T-cell (primary cell): ENCODE data around the gene ANXA7. TPM values are rescaled to one million over a fixed set of nuclear protein-coding genes. Genes with fewer than 3 reads are reported as not detected.

Source experiments
- ATAC-seq, 4 experiments: fragments of 200-7000 bp in 3 of 4; fragments of 150-1000 bp in 1 of 4; cut with Tn5 transposase; replicated peaks in 1 of 4; 1 replicate in 3 of 4; 2 replicates in 1 of 4; pipeline ENCODE4 v1.10.0; 2021; ENCODE audit warnings: moderate library complexity in 3 of 4, mild to moderate bottlenecking in 2 of 4, moderate number of reproducible peaks in 1 of 4
- CTCF ChIA-PET, 2 donors: fragments of 300-600 bp; sonication (Branson Sonifier 250); formaldehyde crosslinking; loops; one replicate each; lab custom pipeline; 2022; ENCODE audit warnings: antibody characterized with exemption in 2 of 2; lab: Charles Lee
- POLR2A ChIA-PET, 2 donors: fragments of 300-600 bp; sonication (Branson Sonifier 250); formaldehyde crosslinking; loops; one replicate each; lab custom pipeline; 2022; ENCODE audit warnings: antibody characterized with exemption in 2 of 2; lab: Charles Lee
- DNase-seq, 35 experiments: peaks; one replicate each; pipeline versions ENCODE4 v3.0.0 to v3.0.0-alpha.2; 2013 to 2023
- H3K27ac ChIP-seq: one replicate; pipeline ENCODE4 v1.5.1; 2013; ENCODE audit warnings: low read length
- H3K27me3 ChIP-seq, 2 experiments: replicated peaks in 1 of 2; 1 replicate in 1 of 2; 2 replicates in 1 of 2; pipeline versions ENCODE4 v1.6.1 to v1.7.0; 2013; ENCODE audit warnings: low read length in 1 of 2, mixed read lengths in 1 of 2; ENCODE audit not compliant: control insufficient read depth in 2 of 2, insufficient read depth in 2 of 2; ENCODE audit errors: extremely low read depth in 1 of 2
- H3K36me3 ChIP-seq, 2 donors: 1 replicate in 1 of 2; 2 replicates in 1 of 2; pipeline versions ENCODE4 v1.6.1 to v1.7.0; 2013; ENCODE audit warnings: low read length in 1 of 2; ENCODE audit not compliant: control insufficient read depth in 2 of 2, insufficient read depth in 1 of 2; ENCODE audit errors: extremely low read depth in 1 of 2
- H3K4me1 ChIP-seq, 2 experiments: 1 replicate in 1 of 2; 2 replicates in 1 of 2; pipeline versions ENCODE4 v1.6.1 to v1.7.0; 2013; ENCODE audit warnings: low read length in 2 of 2, mixed read lengths in 1 of 2; ENCODE audit not compliant: insufficient read depth in 2 of 2, control insufficient read depth in 1 of 2; ENCODE audit errors: extremely low read depth in 1 of 2
- H3K4me3 ChIP-seq, 2 donors: 1 replicate in 1 of 2; 2 replicates in 1 of 2; pipeline versions ENCODE4 v1.5.1 to v1.7.0; 2013; ENCODE audit warnings: mild to moderate bottlenecking in 2 of 2, low read length in 1 of 2, moderate library complexity in 1 of 2; ENCODE audit not compliant: control insufficient read depth in 1 of 2; ENCODE audit errors: extremely low read depth in 1 of 2
- H3K9me3 ChIP-seq: 2 replicates; pipeline ENCODE4 v1.7.0; 2013
- H3K27ac Mint-ChIP-seq, 2 donors: one replicate each; pipeline ENCODE4 v1.8.0; 2020 to 2021; ENCODE audit warnings: mild to moderate bottlenecking in 2 of 2, mixed read lengths in 2 of 2
- H3K27me3 Mint-ChIP-seq, 2 donors: one replicate each; pipeline ENCODE4 v1.8.0; 2021 to 2022; ENCODE audit warnings: mixed read lengths in 2 of 2
- H3K36me3 Mint-ChIP-seq: one replicate; pipeline ENCODE4 v1.8.0; 2021; ENCODE audit warnings: mixed read lengths
- H3K4me1 Mint-ChIP-seq, 3 donors: one replicate each; pipeline ENCODE4 v1.8.0; 2020 to 2022; ENCODE audit warnings: mixed read lengths in 3 of 3, mild to moderate bottlenecking in 1 of 3
- H3K4me3 Mint-ChIP-seq, 3 donors: one replicate each; pipeline ENCODE4 v1.8.0; 2020 to 2022; ENCODE audit warnings: mild to moderate bottlenecking in 3 of 3, mixed read lengths in 3 of 3, moderate library complexity in 3 of 3
- H3K9me3 Mint-ChIP-seq, 3 donors: one replicate each; pipeline ENCODE4 v1.8.0; 2020 to 2022; ENCODE audit warnings: mixed read lengths in 3 of 3
- WGBS: methylation state at CpG from one replicate; pipeline ENCODE4 v1.1.5; 2013; ENCODE audit warnings: missing lambda C conversion rate; ENCODE audit not compliant: insufficient coverage; 5-methylcytosine and 5-hydroxymethylcytosine counted together
- total RNA-seq, 35 experiments: library from RNA in 6 of 35; stranded (reverse) in 6 of 35; fragments of 120-200 nt in 1 of 35; gene quantifications; one replicate each; pipeline versions ENCODE4 v1.2.1 to v1.2.4 and lab custom pipeline; 2013 to 2026

Gene ANXA7
- total RNA-seq, 5 donors from 2014 or later (not counting 1 experiment from before 2014, with no cell fraction given) = 84.3 to 109 (median 97.6) TPM

GRCh38 chr10:73359492-73359891 lies 54.4 kb downstream of the ANXA7 start:
- ATAC-seq = no peak
- Histone ChIP-seq H3K27me3 (peaks cover 0 to 2% of the 10 kb centered on the region in 2 experiments), H3K27ac (no peak overlapping the region), H3K4me1 (peaks cover 0 to 9% of the 10 kb centered on the region in 2 experiments), H3K36me3 (no peaks in the 10 kb centered on the region), H3K4me3 (no peak overlapping the region), H3K9me3 (no peaks in the 10 kb centered on the region)
- Mint-ChIP-seq H3K9me3 (peaks cover 0 to 6% (median 0%) of the 10 kb centered on the region in 3 donors), H3K27ac (no peak overlapping the region), H3K36me3 (peaks cover 9% of the 10 kb centered on the region), H3K27me3 (no peaks in the 10 kb centered on the region), H3K4me3 (no peak overlapping the region), H3K4me1 (peaks cover 11 to 15% (median 15%) of the 10 kb centered on the region in 3 donors)
- ChIA-PET CTCF (interaction anchor here in 1 of 2 donors (1.0 kb wide), 1 partner anchor 54 kb away, joined by 3 read pairs; no protein-coding TSS in a partner anchor), POLR2A (no interaction called here)
- no peak for DNase-seq
- 90% methylated on average over 6 of the region's 8 CpGs for whole genome bisulfite sequencing

DNA sequence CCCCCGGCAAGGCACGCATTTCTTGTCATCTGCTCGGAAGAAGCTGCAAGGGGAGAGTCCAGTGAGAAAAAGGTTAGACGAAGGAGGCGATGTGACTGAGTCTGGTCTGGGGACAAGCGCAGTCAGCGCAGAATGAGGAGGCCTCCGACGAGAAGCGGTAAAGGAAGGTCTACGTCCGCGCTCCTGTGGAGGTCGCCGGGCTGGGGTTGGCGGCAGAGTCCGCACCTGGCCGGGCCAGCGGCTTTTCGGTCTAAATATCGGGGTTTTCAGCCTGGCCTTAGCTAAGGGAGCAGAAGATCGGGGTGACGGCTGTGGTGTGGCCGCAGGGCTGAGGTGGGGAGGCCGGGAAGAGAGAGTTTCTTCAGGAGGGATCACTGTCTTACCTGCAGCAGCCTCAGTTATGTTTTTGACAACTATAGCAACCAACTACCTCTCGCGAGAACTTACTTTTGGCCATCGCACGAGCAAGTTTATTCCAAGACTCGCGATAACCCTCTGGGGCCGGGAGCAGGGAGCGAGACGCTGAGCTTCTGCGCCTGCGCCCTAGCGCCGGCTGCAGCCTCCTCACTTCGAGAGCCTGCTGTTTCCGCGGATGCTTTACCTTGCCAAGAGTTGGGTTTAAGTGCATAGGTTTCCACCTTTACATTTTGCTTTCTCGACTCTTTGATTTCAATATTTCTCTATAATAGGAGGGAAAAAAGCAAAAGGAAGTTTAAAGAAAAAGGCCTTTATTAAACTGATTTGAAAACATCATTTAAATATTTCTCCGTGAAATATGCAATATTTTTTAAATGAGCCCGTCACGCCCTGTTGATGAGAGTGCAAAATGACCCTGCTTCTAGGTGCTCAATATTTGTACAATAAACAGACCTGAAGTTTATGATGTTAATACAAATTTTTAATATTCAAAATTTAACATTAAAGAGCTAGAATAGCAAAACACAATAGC lies 55.3 kb downstream of the ANXA7 start, which contains the start of gene CFAP70:
Gene CFAP70 (minus strand): TSS at position 534 of the 949 bp plus-strand sequence. CDS start 4,068 bp downstream, outside the sequence.
- ChIA-PET POLR2A (interaction anchor here (0.6 to 0.7 kb wide), 3 partner anchors 136 to 830 kb away, joined by 3 to 4 read pairs (median 3); no protein-coding TSS in a partner anchor), CTCF (interaction anchor here in 1 of 2 donors (0.5 to 1.0 kb wide), 6 partner anchors 38 to 285 kb away, joined by 3 read pairs; no protein-coding TSS in a partner anchor)
- H3K27ac ChIP-seq = peak within 1 kb of the TSS; percentile 75
- H3K4me1 ChIP-seq = peaks cover 0 to 9% of the 10 kb centered on the region in 2 experiments
- under 1% methylated on average over 30 of the region's 45 CpGs for WGBS
- ATAC-seq = peak; percentile 96 to 99 (median 99)
- Mint-ChIP-seq H3K4me1 (peaks cover 11 to 15% (median 15%) of the 10 kb centered on the region in 3 donors), H3K9me3 (peaks cover 0 to 6% (median 0%) of the 10 kb centered on the region in 3 donors), H3K4me3 (peak within 1 kb of the TSS; percentile 93 to 98 (median 98)), H3K36me3 (peaks cover 8% of the 10 kb centered on the region), H3K27ac (peak within 1 kb of the TSS; percentile 89 to 98), H3K27me3 (no peaks in the 10 kb centered on the region)
- H3K9me3 ChIP-seq = no peaks in the 10 kb centered on the region
- peak; percentile 75 to 98 (median 92) for DNase-seq
- H3K4me3 ChIP-seq = peak within 1 kb of the TSS; percentile 65 to 81
- peaks cover 0 to 2% of the 10 kb centered on the region in 2 experiments for H3K27me3 ChIP-seq
- H3K36me3 ChIP-seq = no peaks in the 10 kb centered on the region

DNA sequence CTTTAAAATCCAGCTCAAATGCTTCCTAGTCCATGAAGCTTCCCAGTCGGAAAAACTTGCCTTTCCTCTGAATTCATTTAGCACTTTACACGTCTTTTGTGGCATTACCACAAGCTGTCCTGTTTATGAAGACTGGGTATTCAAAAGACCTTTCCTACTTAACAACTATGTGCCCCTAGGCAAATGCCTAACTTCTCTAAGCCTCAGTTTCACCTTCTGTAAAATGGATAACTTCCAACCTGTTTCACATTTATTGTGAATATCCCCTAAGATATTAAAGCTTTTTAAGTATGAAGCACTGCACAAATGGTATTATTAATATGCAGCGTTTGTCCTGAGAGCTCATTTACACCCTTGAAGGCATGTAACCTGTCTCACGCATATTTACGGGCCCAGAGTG lies 56.0 kb downstream of the ANXA7 start:
- H3K9me3 ChIP-seq = no peaks in the 10 kb centered on the region
- Mint-ChIP-seq H3K9me3 (peaks cover 0 to 6% (median 0%) of the 10 kb centered on the region in 3 donors), H3K36me3 (peaks cover 7% of the 10 kb centered on the region), H3K4me1 (peaks cover 11 to 15% (median 15%) of the 10 kb centered on the region in 3 donors), H3K4me3 (peak overlapping the region; percentile 93 to 98 (median 98)), H3K27ac (peak overlapping the region; percentile 89 to 98), H3K27me3 (no peaks in the 10 kb centered on the region)
- peaks cover 0 to 2% of the 10 kb centered on the region in 2 experiments for H3K27me3 ChIP-seq
- peaks cover 0 to 9% of the 10 kb centered on the region in 2 experiments for H3K4me1 ChIP-seq
- peak overlapping the region; percentile 75 for H3K27ac ChIP-seq
- 45% methylated on average over 2 of the region's 5 CpGs for WGBS
- no peaks in the 10 kb centered on the region for H3K36me3 ChIP-seq
- DNase-seq (peak in 1 of 35 experiments; percentile 10), ATAC-seq (no peak)
- CTCF ChIA-PET = interaction anchor here in 1 of 2 donors (1.0 kb wide), 1 partner anchor 262 kb away, joined by 3 read pairs; no protein-coding TSS in a partner anchor
- peak overlapping the region; percentile 65 to 81 for H3K4me3 ChIP-seq
- POLR2A ChIA-PET = interaction anchor here (0.6 to 1.0 kb wide), 3 partner anchors 634 to 831 kb away, joined by 3 to 5 read pairs (median 4); no protein-coding TSS in a partner anchor

DNA sequence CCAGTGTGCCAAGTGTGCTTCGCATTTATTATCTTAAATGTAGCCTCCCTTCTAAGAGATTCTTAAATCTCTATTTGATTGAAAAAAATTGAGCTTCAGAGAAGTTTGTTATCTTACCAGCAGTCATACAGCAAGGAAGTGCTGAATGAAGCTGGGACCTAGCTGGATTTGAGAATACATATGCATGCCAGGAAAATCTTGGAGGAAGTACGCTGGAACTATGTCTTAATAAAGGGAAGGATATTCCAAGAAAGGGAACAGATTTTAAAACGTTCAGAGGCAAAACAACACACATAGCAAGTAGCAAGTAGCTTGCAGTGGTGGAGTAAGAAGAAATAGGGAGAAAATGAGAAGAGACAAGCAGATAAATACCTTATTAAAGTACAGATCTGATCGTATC lies 56.7 kb downstream of the ANXA7 start:
- H3K9me3 ChIP-seq = no peaks in the 10 kb centered on the region
- peaks cover 0 to 9% of the 10 kb centered on the region in 2 experiments for H3K4me1 ChIP-seq
- H3K27ac ChIP-seq = no peak overlapping the region
- H3K4me3 ChIP-seq = no peak overlapping the region
- ATAC-seq (no peak), DNase-seq (no peak)
- H3K36me3 ChIP-seq = no peaks in the 10 kb centered on the region
- Mint-ChIP-seq H3K4me3 (peak overlapping the region; percentile 93 to 98 (median 98)), H3K9me3 (peaks cover 0 to 6% (median 0%) of the 10 kb centered on the region in 3 donors), H3K27ac (peak overlapping the region in 1 of 2 donors; percentile 23), H3K36me3 (peaks cover 3% of the 10 kb centered on the region), H3K4me1 (peaks cover 11 to 15% (median 15%) of the 10 kb centered on the region in 3 donors), H3K27me3 (no peaks in the 10 kb centered on the region)
- peaks cover 0 to 2% of the 10 kb centered on the region in 2 experiments for H3K27me3 ChIP-seq
- ChIA-PET POLR2A (interaction anchor here in 1 of 2 donors (1.0 kb wide), 1 partner anchor 785 kb away, joined by 5 read pairs; no protein-coding TSS in a partner anchor), CTCF (no interaction called here)
- WGBS = no CpG with 5 or more reads among the region's 4 CpGs

GRCh38 chr10:73344269-73344668 lies 69.6 kb downstream of the ANXA7 start:
- Histone ChIP-seq H3K27ac (no peak overlapping the region), H3K27me3 (no peaks in the 10 kb centered on the region), H3K4me3 (no peak overlapping the region), H3K36me3 (no peaks in the 10 kb centered on the region), H3K9me3 (no peaks in the 10 kb centered on the region), H3K4me1 (no peaks in the 10 kb centered on the region)
- Mint-ChIP-seq H3K36me3 (peaks cover 5% of the 10 kb centered on the region), H3K27me3 (no peaks in the 10 kb centered on the region), H3K27ac (no peak overlapping the region), H3K9me3 (no peaks in the 10 kb centered on the region), H3K4me3 (no peak overlapping the region), H3K4me1 (no peaks in the 10 kb centered on the region)
- ChIA-PET POLR2A (no interaction called here), CTCF (no interaction called here)
- WGBS = 100% methylated on average over 1 of the region's 1 CpG
- ATAC-seq = no peak
- DNase-seq = no peak

GRCh38 chr10:73340121-73340520 lies 73.7 kb downstream of the ANXA7 start:
- 79% methylated on average over 2 of the region's 3 CpGs for WGBS
- H3K36me3 Mint-ChIP-seq = no peaks in the 10 kb centered on the region
- H3K27ac ChIP-seq = no peak overlapping the region
- H3K4me1 ChIP-seq = no peaks in the 10 kb centered on the region
- no peaks in the 10 kb centered on the region for H3K9me3 ChIP-seq
- no peaks in the 10 kb centered on the region for H3K27me3 Mint-ChIP-seq
- H3K4me1 Mint-ChIP-seq = no peaks in the 10 kb centered on the region
- no peaks in the 10 kb centered on the region for H3K36me3 ChIP-seq
- H3K27ac Mint-ChIP-seq = no peak overlapping the region
- H3K4me3 Mint-ChIP-seq = no peak overlapping the region
- H3K4me3 ChIP-seq = no peak overlapping the region
- DNase-seq (no peak), ATAC-seq (no peak)
- H3K27me3 ChIP-seq = no peaks in the 10 kb centered on the region
- no peaks in the 10 kb centered on the region for H3K9me3 Mint-ChIP-seq
- CTCF ChIA-PET = no interaction called here
- POLR2A ChIA-PET = no interaction called here
